Stimulated activated naive CD4-positive, alpha-beta T cell (primary cell): Measurements from ENCODE around the gene NPHS2.

Experiments used
- DNase-seq, 6 experiments: peaks; one replicate each; lab custom pipeline; 2025; lab: John Stamatoyannopoulos, UW

The NPHS2 gene

DNA sequence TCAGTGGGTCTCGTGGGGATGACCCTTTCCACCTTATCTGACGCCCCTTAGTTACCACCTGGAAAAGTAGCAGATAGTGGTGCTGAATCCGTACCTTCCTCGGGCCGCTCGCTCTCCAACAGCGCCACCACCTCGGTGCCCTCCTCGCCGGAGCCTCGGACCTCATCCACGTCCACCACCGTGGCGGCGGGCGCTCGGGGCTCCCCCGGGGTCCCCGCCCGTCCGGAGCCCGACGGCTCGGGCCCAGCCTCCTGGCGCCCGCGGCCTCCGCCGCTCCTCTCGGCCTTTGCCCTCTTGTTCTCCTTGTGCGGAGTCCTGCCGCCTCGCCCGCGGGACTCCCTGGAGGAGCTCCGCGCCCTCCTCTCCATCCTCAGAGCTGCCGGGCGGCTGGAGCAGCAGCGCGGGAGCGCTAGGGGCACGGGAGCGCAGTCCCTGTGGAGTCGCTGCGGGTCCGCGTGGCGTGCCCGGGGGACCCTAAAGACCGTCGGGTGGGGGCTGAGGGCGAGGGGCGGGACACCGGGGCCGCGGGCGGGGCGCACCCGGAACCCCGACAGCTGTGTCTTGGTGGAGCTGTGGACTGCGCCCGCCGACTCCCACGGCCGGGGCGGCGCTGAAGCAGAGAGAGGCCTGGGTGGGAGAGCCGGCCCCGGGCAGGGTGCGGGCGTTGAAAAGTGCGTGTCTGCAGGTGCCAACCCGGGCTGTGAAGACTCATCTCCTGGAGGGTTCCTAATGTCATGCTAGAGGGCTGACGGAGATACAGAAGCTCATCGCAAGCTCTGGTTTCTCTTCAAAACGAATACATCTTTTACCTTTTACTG, at the start of gene NPHS2:
TSS of gene NPHS2 (minus strand) at position 452 of the 818 bp plus-strand sequence. CDS start at position 368, 84 bp downstream.
- DNase-seq = no peak

DNA sequence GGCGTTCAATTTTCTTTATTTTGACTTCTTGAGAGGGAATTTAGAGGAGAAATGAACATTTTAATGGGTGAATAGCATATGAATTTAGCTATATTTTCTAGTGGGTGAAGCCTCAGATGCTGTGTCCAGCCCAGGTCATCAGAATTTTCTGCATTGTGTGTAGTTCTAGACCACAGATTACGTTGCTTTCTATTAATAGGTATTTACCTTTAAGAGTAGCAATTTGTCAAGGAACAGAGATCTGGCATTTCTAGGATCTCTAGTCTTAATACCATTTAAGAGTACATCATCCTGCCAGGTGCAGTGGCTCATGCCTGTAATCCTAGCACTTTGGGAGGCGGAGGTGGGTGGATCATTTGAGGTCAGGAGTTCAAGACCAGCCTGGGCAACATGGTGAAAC, 36.6 kb upstream of the NPHS2 start:
- no peak for DNase-seq

DNA sequence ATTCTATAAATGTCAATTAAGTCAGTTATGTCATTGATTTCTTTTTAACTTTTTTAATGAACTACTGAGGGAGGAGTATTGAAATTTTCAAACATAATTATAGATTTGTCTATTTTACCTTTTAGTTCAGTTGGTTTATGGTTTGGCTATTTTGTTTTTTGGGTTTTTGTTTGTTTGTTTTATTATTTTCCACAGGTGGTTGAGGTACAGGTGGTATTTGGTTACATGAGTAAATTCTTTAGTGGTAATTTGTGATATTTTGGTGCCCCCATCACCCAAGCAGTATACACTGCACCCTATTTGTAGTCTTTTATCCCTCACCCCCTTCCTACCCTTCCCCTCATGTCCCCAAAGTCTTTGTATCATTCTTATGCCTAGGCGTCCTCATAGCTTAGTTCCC, 25.3 kb upstream of the NPHS2 start:
- DNase-seq = no peak

DNA sequence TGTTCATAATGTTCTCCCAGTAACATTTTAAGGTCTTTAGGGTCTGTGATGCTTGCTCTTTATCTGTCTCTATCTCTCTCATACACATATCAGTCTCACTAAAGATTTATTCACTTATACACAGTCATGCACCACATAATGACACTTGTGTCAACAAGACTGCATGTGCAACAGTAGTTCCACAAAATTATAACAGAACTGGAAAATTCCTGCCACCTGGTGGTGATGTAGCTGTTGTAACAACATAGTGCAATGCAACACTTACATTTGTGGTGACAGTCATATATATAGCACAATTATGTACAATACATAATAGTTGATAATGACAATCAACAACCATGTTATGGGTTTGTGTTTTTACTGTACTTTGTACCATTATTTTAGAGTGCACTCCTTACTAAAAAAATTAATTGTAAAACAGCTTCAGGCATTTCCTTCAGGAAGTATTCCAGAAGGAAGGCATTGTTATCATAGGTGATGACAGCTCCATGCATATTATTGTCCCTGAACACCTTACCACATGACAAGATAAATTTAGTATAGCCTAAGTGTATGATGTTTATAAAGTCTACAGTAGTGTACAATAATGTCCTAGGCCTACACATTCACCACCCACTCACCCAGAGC, 24.0 kb upstream of the NPHS2 start:
- no peak for DNase-seq

DNA sequence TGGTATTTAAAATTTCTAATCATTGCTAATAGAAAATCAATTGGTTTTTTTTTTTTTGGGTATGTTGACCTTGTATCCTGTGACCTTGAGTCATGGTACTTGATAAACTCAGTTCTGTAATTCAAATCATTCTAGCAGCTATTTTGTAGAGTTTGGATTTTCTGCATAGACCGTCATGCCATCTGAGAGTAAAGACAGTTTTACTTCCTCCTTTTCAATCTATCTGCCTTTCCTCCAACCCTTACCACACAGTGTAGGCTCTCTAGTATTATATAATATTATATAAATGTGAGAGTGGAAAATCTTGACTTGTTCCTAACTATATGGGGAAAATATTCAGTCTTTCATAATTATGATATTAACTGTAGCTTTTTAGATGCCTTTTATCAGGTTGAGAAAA, 22.9 kb upstream of the NPHS2 start:
- no peak for DNase-seq

DNA sequence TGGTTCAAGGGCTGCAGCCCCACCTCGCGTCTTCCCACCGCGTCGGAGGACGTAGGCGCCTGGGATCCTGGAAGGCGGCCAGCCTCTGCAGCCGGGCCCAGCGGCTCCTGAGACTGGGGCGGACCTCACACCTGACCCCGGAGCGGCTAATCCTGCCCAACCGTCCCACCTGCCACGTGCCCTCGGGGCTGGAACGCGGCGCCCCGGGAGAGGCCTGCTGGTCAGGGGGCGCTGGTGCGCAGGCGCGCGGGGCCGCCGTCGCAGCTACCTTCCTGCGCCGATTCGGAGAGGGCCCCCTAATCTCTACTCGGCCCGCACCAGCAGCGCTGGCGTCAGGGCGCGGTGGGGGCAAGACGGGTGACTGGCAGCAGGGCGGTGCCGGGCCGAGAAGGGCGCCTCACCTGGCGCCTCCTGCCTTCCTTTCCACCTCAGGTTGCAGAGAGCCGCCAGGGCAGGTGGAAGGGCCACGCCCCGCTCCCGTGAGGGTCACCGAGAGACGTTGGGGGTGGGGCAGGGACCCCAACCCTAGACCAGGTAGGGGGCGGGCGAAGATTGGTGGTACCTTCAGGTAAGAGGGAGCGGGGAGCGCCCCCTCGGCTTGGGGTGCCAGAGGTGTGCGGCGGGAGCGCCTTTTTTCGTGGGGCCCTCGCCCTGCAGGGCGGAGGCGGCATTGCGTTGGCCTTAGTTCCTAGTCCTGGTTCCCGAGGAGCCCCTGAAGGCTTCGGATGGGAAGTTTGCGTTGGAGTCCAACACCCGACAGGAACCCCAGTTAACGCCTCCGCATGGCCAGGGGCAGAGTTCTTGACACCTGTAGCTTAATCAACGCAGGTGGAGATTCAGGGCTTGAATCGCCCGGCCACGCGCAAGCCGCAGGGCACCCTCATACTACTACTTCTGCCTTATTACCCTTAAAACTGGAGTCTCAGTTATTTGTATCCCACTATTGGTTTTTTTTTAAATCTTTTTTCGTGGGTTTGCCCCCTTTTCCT, 16.1 kb upstream of the NPHS2 start, which contains the start of gene TDRD5:
TSS of gene TDRD5 (plus strand) at position 241 of the 989 bp plus-strand sequence. CDS start 784 bp downstream, outside the sequence.
- no peak for DNase-seq

DNA sequence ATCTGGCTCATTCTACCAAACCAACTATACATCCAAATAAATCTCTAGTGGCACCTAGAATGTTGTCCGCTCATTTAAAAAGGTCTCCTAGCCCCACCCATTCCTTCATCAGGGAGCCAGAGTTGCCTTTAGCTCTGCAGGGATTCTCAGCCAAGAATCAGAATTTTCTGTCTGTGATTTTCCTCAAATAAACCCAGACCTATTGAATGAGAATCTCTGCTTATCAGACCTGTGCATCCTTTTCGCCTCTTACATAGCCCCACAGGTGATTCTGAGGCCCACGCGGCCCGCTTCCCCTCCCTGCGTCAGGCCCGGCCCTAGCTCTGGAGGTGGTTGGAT, 15.5 kb upstream of the NPHS2 start:
- no peak for DNase-seq

DNA sequence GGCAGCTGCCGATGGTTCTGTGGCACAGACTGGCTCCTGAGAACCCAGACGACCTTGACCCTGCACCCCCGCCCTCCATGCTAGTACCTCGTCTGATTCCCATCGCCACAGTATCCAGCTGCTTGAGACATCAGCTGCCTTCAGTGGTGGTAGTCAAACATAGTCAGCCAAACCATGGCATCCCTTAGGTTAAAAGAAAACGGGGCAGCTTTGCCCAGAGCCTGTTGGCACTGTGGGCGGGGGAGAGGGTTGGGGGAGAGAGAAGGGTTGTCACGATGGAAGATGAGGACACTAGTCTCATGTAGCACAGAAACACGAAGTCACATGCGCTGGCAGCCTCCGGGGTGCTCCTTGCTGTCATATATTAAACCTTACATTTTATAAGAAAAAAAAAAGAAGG, 14.9 kb upstream of the NPHS2 start:
- no peak for DNase-seq

DNA sequence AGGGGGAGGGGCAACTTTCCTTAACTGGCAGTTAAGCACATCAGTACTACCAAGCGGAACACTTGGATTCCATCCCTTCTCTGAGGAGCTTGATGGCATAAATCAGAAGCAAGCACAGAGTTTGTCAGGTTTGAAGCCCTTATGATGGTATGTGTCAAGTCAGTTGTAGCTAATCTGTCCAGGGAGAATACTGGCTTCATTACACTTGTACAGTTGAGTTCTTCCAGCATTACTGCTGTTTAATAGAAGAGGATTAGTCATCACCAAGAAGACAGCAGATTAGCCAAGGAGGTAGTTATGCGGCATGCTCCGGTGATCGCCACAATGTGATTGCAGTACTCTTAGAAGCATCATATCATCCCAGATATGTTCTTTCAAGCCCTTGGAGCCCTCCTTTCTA, 13.8 kb upstream of the NPHS2 start:
- no peak for DNase-seq

DNA sequence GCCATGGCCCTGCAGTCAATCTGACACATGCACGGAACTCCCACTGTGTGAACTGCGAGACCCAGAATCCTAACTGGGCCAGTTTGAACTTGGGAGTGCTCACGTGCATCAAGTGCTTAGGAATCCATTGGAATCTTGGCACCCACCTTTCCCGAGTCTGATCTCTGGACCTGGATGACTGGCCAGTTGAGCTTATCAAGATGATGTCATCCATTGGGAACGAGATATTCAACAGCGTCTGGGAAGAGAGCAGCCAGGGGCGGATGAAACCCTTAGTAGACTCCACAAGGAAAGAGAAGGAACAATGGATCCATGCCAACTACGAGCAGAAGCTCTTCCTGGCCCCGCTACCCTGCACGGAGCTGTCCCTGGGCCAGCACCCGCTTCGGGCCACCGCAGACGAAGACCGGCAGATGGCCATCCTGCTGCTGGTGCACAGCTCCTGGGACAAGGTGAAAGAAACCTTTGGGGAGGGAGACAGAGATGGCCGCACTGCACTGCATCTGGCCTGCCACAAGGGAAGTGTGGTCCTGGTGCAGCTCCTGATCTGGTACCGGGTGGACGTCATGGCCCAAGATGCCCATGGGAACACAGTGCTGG, 12.8 kb upstream of the NPHS2 start:
- no peak for DNase-seq

DNA sequence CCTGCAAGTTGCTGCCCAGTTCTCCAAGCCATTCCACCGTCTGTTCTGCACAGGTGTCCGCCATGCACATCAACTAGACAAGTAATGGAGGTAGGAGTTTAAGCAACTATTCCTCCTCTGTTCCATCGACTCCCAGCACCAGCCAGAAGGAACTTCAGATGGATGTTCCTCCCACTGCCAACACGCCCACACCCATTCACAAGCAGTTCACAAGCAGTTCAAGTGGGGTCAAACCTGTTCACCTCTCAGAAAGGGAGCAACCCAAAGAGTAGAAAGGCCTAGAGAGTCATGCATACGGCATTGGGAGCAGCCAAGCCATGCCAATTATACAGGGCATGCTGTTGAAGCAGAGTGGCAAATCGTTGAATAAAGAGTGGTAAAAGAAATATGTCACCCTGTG, 11.6 kb upstream of the NPHS2 start:
- no peak for DNase-seq

DNA sequence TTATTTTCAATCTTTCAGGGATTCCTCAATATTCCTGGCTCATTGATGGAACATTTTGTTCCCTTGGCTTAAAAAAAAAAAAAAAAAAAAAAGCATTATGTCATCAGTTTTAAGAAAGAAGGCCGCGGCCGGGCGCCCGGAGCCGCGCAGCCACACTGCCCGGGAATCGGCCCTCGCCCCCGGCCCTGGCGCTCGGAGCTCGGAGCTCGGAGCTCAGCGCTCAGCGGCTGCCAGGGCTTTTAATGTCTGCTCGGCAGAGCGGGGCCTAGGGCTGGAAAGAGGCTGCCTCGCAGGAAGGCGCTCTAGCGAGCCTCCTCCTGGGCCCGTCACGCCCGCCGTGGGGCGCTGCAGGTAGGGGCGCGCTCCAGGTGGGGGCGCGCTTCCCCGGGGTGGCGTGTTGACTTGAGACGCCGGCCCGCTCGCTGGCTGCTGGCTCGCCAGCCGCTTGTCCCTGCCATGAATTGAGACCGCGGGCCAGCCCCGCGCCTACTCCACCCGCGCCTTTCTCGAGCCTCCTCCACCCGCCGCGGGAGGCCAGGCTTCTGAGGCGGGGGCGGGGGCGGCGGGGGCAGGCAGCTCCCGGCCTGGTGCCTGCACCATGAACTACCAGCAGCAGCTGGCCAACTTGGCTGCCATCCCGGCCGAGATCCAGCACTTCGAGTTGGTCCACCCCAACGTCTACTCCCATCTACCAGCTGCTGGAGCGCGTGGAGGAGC, 10.5 kb upstream of the NPHS2 start:
- DNase-seq = no peak

DNA sequence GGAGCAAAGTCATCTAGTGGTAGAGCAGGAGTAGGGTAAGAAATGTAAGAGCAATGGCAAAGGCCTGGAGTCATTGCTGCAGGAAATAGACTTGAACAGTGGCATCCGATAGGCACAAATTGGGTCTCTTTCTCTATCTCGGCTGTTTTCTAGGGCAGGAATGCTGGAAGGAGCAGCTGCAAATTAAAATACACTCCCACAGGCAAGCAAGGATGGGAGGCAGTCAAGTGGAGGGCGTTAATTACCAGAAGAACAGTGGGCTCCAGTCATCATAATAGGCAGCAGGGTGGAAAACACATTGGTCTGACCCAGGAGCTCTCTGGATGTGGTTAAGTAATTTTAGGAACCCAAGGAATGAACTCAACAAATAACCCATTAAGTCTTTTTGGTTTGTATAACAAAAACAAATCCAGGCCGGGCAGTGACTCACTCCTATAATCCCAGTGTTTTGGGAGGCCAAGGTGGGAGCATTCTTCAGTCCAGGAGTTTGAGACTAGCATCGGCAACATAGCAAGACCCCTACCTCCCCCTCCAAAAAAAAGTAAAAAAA, 8.1 kb upstream of the NPHS2 start:
- no peak for DNase-seq

DNA sequence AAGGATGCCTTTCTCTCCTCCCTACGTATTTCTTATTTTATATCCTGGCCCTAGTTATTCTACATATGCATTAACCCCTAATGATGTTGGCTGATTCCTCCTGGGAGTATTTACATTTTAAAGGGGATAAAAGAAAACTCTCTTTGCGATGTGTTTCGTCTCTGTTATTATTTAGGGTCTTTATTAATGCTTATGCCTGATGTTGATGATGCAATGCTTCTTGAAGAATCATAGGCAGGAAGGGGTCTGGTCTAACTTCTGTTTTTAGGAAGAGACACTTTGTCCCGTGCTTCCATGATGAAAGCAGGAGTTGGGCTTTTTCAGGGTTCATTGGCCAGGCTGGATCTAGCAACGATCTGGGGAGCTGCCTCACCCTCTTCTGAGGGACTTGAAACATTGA, 761 bp upstream of the NPHS2 start:
- no peak for DNase-seq

DNA sequence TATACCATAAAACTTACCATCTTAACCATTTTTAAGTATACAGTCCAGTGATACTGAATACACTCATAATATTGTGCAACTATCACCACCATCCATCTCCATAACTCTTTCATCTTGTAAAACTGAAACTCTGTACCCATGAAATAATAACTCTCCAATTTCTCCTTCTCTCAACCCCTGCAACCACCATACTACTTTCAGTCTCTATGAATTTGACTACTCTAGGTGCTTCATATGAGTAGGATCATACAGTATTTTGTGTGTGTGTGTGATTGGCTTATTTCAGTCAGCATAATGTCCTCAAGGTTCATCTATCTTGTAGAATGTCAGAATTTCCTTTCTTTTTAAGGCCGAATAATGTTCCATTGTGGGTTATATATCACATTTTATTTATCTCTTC, 17.7 kb downstream of the NPHS2 start:
- DNase-seq = no peak

DNA sequence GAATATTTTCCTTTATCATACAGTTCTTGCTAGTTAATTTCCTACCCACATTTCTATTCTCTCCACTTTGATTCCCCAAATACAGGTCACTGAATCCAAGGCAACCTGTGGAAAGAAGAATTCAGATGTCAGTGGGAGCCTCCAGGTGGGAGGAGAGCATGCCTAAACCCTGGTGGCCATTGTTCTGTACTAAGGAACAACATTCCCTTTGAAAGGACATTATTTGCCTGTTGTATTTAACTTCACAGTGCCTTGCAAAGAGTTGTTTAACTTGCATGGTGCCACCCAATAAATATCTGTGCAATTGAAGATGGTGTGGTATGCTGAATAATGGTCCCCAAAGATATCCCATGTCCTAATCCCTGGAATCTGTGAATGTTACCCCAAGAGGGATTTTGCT, 21.3 kb downstream of the NPHS2 start:
- DNase-seq = no peak

DNA sequence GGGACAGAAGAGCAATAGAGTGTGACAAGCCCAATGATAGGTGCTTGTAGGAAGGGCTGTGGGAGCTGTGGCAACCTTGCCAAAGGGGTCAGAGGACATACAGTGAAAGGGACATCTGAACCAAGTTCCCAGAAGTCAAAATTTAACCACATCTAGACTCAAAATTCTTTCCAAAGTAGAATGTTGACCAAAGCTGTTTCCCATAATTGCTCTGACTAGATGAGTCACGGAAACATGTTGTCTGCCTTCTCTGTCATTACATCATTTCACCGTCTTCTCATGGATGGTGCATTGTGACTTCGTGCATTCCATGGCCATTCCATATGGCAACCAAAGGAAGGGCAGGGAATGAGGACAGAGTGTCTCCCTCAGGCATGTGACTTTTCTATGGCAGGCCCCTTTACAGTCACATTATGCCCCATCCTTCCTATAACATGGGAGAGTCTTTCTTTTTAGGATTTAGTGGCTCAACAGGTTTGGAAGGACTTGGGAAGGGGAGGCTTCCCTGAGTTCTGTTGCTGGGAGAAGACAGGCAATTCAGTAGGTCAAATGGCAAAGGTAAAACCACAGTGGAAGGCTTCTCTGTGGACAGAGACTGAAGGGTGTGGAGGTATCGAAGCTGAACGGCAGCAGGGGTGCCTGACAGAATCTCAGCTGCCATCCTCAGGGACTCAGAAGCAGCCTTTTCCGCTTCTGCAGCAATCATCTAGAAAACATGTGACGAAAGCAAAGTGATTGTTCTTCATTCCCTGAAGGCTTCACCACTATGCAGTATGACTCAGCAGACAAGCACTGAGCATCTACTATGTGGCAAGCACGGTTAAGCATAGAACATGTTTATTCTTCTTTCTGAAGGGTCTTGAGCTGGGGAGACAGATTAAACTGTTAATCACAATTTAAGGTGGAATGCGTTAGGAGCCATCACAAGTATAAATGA, 24.7 kb downstream of the NPHS2 start:
- no peak for DNase-seq

DNA sequence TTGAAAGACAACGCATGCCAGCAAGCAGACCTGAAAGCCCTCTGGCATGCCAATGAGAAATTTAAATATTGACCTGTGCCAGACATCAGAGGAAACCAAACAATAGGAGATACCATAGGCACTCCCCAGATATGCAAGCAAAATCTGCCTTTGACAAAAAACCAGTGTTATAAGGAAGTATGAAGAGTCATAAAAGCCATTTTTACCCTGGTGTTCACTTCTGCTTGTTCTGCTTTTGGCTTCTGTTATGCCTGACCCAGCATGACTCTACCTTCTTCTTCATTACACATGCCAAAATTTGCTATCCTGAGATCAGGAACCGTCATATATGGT, 26.4 kb downstream of the NPHS2 start:
- no peak for DNase-seq

DNA sequence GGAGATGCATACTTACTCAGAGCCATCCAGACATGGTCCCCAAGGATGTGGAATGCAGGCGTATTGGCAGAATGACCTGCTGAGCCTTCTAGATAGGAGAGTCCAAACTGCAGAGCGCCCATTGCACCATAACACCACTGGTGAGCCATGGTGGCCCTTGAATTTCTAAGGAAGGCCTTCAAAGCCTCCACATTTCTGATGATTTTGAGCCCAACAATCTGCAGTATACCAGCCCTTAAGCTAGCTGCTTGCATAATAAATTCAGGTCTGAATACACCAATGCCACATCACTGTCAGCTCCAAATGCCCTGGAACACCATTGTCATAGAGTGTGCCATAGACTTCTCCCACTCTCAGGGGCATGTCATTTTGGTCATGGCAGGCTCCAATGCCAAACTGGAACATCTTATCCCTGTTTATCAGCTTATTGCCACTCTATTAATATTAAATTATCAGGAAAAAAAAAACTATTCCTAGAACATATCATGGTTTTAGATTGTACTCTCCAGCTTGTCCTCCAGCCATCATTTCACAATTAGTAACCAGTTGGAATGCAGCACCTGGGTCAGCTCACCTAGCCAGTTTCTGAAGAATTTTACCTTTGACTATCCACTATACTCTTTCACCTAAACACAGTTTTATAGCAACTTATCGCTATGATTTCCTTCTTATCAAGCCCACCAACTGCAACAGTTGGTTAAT, 26.9 kb downstream of the NPHS2 start:
- no peak for DNase-seq
